Glutamatergic neuron (in vitro differentiated cells): Measurements from ENCODE around the gene NSD1. TPM values are rescaled to one million over a fixed set of nuclear protein-coding genes. Genes with fewer than 3 reads are reported as not detected.

Experiments used
- DNase-seq: peaks from one replicate; pipeline ENCODE4 v3.0.0; 2022
- H3K27ac Mint-ChIP-seq: one replicate; pipeline ENCODE4 v1.8.0; 2020; ENCODE audit warnings: mild to moderate bottlenecking, mixed read lengths, inconsistent platforms; ENCODE audit not compliant: unreplicated experiment
- H3K27me3 Mint-ChIP-seq: one replicate; pipeline ENCODE4 v1.8.0; 2020; ENCODE audit warnings: mild to moderate bottlenecking, moderate library complexity, mixed read lengths, inconsistent platforms; ENCODE audit not compliant: unreplicated experiment
- H3K36me3 Mint-ChIP-seq: one replicate; pipeline ENCODE4 v1.8.0; 2020; ENCODE audit warnings: mild to moderate bottlenecking, mixed read lengths, inconsistent platforms; ENCODE audit not compliant: unreplicated experiment
- H3K4me1 Mint-ChIP-seq: one replicate; pipeline ENCODE4 v1.8.0; 2020; ENCODE audit warnings: mild to moderate bottlenecking, low read depth, mixed read lengths, inconsistent platforms; ENCODE audit not compliant: unreplicated experiment
- H3K4me3 Mint-ChIP-seq: one replicate; pipeline ENCODE4 v1.8.0; 2020; ENCODE audit warnings: mild to moderate bottlenecking, mixed read lengths, inconsistent platforms; ENCODE audit not compliant: unreplicated experiment
- H3K9me3 Mint-ChIP-seq: one replicate; pipeline ENCODE4 v1.8.0; 2020; ENCODE audit warnings: mild to moderate bottlenecking, moderate library complexity, mixed read lengths, inconsistent platforms; ENCODE audit not compliant: unreplicated experiment
- CTCF ChIP-seq: fragments of 200-600 bp; sonication (generic); IDR thresholded peaks from one replicate; pipeline ENCODE4 v1.5.0; 2021; ENCODE audit not compliant: partially characterized antibody, unreplicated experiment
- total RNA-seq: library from RNA; stranded (reverse); fragmentation: NEBNext Ultra II Directional; extraction: Animal tissue kit (Norgen Biotek cat#: 25700); gene quantifications from one replicate; pipeline ENCODE4 v1.2.1, GENCODE V29; 2021; ENCODE audit not compliant: unreplicated experiment

NSD1 gene
- total RNA-seq, 1 donor from 2014 or later, result 151 TPM

GRCh38 chr5:177269232-177269895, 135.8 kb downstream of the NSD1 start:
- no peaks in the 10 kb centered on the region for H3K36me3 Mint-ChIP-seq
- no peak overlapping the region for H3K4me3 Mint-ChIP-seq
- no peak for DNase-seq
- H3K9me3 Mint-ChIP-seq, result peaks cover 4% of the 10 kb centered on the region
- peaks cover 2% of the 10 kb centered on the region for H3K27me3 Mint-ChIP-seq
- H3K27ac Mint-ChIP-seq, result no peak overlapping the region
- TF ChIP-seq CTCF, result no peak
- no peaks in the 10 kb centered on the region for H3K4me1 Mint-ChIP-seq

GRCh38 chr5:177269976-177270375, 136.4 kb downstream of the NSD1 start:
- H3K4me1 Mint-ChIP-seq, result no peaks in the 10 kb centered on the region
- peaks cover 2% of the 10 kb centered on the region for H3K27me3 Mint-ChIP-seq
- no peaks in the 10 kb centered on the region for H3K36me3 Mint-ChIP-seq
- no peak for TF ChIP-seq CTCF
- H3K27ac Mint-ChIP-seq, result no peak overlapping the region
- H3K9me3 Mint-ChIP-seq, result peaks cover 4% of the 10 kb centered on the region
- no peak for DNase-seq
- no peak overlapping the region for H3K4me3 Mint-ChIP-seq

GRCh38 chr5:177270653-177271052, 137.1 kb downstream of the NSD1 start:
- Mint-ChIP-seq H3K27me3 (peaks cover 2% of the 10 kb centered on the region), H3K36me3 (no peaks in the 10 kb centered on the region), H3K27ac (no peak overlapping the region), H3K4me1 (no peaks in the 10 kb centered on the region), H3K4me3 (no peak overlapping the region), H3K9me3 (peaks cover 4% of the 10 kb centered on the region)
- no peak for DNase-seq
- no peak for TF ChIP-seq CTCF

DNA sequence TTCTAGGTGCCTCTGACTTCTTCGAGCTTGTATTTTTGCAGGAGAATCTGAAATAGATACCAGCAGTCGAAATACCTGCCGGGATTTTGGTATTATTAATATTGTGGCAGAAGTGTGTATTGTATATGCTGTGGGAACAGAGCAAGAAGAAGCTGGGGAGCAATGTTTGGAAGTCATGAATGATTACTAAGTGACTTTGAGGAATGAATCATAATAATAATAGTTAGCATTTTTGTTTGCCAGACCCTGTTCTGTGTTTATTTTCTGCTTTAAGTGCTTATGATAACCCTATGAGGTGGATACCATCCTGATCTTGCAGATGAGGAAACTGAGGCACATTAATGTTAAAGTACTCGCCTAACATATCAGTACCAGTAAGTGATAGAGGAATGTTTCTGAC, 137.5 kb downstream of the NSD1 start:
- Mint-ChIP-seq H3K9me3 (peaks cover 4% of the 10 kb centered on the region), H3K36me3 (no peaks in the 10 kb centered on the region), H3K4me3 (no peak overlapping the region), H3K27ac (no peak overlapping the region), H3K27me3 (no peaks in the 10 kb centered on the region), H3K4me1 (no peaks in the 10 kb centered on the region)
- DNase-seq, result no peak
- TF ChIP-seq CTCF, result no peak

- no peaks in the 10 kb centered on the region for H3K4me1 Mint-ChIP-seq
- H3K36me3 Mint-ChIP-seq, result peaks cover 3% of the 10 kb centered on the region
Observed at GRCh38 chr5:177275883-177276282, 142.3 kb downstream of the NSD1 start.

More at GRCh38 chr5:177275883-177276282, 142.3 kb downstream of the NSD1 start:
- peaks cover 4% of the 10 kb centered on the region for H3K9me3 Mint-ChIP-seq
- no peak overlapping the region for H3K27ac Mint-ChIP-seq
- no peaks in the 10 kb centered on the region for H3K27me3 Mint-ChIP-seq
- TF ChIP-seq CTCF, result no peak
- no peak overlapping the region for H3K4me3 Mint-ChIP-seq
- no peak for DNase-seq
